Measurements from ENCODE around the gene SNRK. TPM values are rescaled to one million over a fixed set of nuclear protein-coding genes. Genes with fewer than 3 reads are reported as not detected.

Gene SNRK
- total and polyA plus RNA-seq, 3 donors from 2014 or later, result 27.5 to 42.4 (median 37.4) TPM

DNA sequence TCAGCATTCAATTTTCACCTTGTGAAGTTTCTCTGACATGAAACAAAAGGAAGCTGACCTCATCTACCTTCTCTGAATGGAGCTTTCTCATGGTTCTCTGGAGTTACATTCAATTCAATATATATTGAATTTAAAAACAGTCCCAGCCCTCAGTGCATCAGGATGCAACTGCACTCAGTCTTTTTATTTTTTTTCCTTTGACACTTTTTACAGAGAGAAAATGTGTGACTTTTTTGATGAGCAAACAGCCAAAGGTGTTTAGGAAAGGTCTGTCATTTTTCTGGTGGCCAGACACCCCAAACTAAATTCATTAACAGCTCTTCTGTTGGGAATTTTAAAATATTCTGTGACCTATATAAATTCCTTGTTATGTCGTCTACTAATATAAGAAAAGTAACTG is 19.3 kb upstream of the SNRK start:
- no peak for DNase-seq
- no peaks in the 10 kb centered on the region for H3K27me3 ChIP-seq
- intact Hi-C loops (cut with DNase I; ENCODE audit: low total_unique reads), result no loop called here

GRCh38 chr3:43268636-43269035 is 17.7 kb upstream of the SNRK start:
- intact Hi-C loops (cut with DNase I; ENCODE audit: low total_unique reads), result no loop called here
- WGBS, 2 donors, result 95 to 100% methylated on average over 1 of the region's 1 CpG
- no peak for TF ChIP-seq CTCF (IDR thresholded peaks at IDR 0.05)
- TF ChIP-seq POLR2A (IDR thresholded peaks at IDR 0.05), result no peak
- Histone ChIP-seq H3K27me3 (no peaks in the 10 kb centered on the region), H3K4me1 (no peaks in the 10 kb centered on the region), H3K4me3 (no peak overlapping the region), H3K36me3 (ENCODE audit: low read depth, missing control alignments) (no peaks in the 10 kb centered on the region), H3K9me3 (no peaks in the 10 kb centered on the region), H3K27ac (no peak overlapping the region)
- DNase-seq, result no peak

More for the DNA sequence above, 19.3 kb upstream of the SNRK start:
- TF ChIP-seq POLR2A (IDR thresholded peaks at IDR 0.05) (no peak), CTCF (IDR thresholded peaks at IDR 0.05) (no peak)
- 85 to 94% methylated on average over 1 of the region's 1 CpG for WGBS, 2 donors
- Histone ChIP-seq H3K4me1 (no peaks in the 10 kb centered on the region), H3K36me3 (ENCODE audit: low read depth, missing control alignments) (no peaks in the 10 kb centered on the region), H3K27ac (no peak overlapping the region), H3K4me3 (no peak overlapping the region), H3K9me3 (no peaks in the 10 kb centered on the region)

DNA sequence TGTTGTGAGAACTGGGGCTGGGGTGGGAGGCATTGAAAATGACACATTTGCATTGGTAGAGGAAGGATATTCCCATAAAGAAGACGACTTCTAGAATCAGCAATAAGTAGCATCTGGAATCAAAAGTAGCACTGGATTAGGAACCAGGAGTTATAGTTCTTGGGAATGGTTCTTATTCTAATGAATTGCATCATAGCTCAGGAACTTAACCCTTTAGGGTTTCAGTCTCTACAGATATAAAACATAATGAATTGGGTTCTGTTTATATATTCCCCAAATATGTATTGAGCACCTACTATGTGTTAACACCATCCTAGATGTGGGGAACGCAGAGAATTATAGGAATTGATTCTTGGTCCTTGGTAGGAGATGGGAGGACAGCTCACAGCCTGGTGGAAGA is 16.3 kb upstream of the SNRK start:
- Histone ChIP-seq H3K9me3 (no peaks in the 10 kb centered on the region), H3K4me1 (no peaks in the 10 kb centered on the region), H3K27me3 (no peaks in the 10 kb centered on the region), H3K27ac (no peak overlapping the region), H3K36me3 (ENCODE audit: low read depth, missing control alignments) (no peaks in the 10 kb centered on the region), H3K4me3 (no peak overlapping the region)
- 72 to 83% methylated on average over 2 of the region's 2 CpGs for WGBS, 2 donors
- intact Hi-C loops (cut with DNase I; ENCODE audit: low total_unique reads), result no loop called here
- TF ChIP-seq POLR2A (IDR thresholded peaks at IDR 0.05), result no peak
- no peak for DNase-seq

- Histone ChIP-seq H3K9me3 (no peaks in the 10 kb centered on the region), H3K4me1 (no peaks in the 10 kb centered on the region), H3K27ac (no peak overlapping the region), H3K27me3 (no peaks in the 10 kb centered on the region), H3K4me3 (no peak overlapping the region), H3K36me3 (ENCODE audit: low read depth, missing control alignments) (no peaks in the 10 kb centered on the region)
- 72 to 81% methylated on average over 2 of the region's 2 CpGs for WGBS, 2 donors
- intact Hi-C loops (cut with DNase I; ENCODE audit: low total_unique reads), result no loop called here
- TF ChIP-seq CTCF (IDR thresholded peaks at IDR 0.05) (no peak), POLR2A (IDR thresholded peaks at IDR 0.05) (no peak)
- DNase-seq, result no peak
Observed at GRCh38 chr3:43273416-43273815, 12.9 kb upstream of the SNRK start.

- intact Hi-C loops (cut with DNase I; ENCODE audit: low total_unique reads), result no loop called here
Observed at GRCh38 chr3:43279082-43279481, 7.3 kb upstream of the SNRK start.

More at GRCh38 chr3:43279082-43279481, 7.3 kb upstream of the SNRK start:
- Histone ChIP-seq H3K4me3 (no peak overlapping the region), H3K36me3 (ENCODE audit: low read depth, missing control alignments) (no peaks in the 10 kb centered on the region), H3K9me3 (no peaks in the 10 kb centered on the region), H3K27ac (no peak overlapping the region), H3K4me1 (no peaks in the 10 kb centered on the region), H3K27me3 (no peaks in the 10 kb centered on the region)
- TF ChIP-seq CTCF (IDR thresholded peaks at IDR 0.05) (no peak), POLR2A (IDR thresholded peaks at IDR 0.05) (no peak)
- no peak for DNase-seq

Data from testis (tissue), 3 donors.